ENCODE measurements around the gene ADSS1.
A peak's percentile ranks its signal among the peaks of the same experiment; 100 is the strongest.

Gene ADSS1

GRCh38 chr14:104681689-104682074 lies 42.3 kb upstream of the ADSS1 start:
- Histone ChIP-seq H3K36me3 (ENCODE audit: control insufficient read depth, low read depth, low read length) (no peaks in the 10 kb centered on the region), H3K4me3 (ENCODE audit: low read length) (peak overlapping the region; percentile 55), H3K27me3 (ENCODE audit: control insufficient read depth, insufficient read depth, low read length) (no peaks in the 10 kb centered on the region), H3K27ac (ENCODE audit: low read length) (no peak overlapping the region), H3K4me1 (ENCODE audit: control insufficient read depth, low read depth, low read length) (peaks cover 49% of the 10 kb centered on the region), H3K9ac (ENCODE audit: low read length) (peak overlapping the region; percentile 29), H3K9me3 (ENCODE audit: control insufficient read depth, low read depth, low read length) (no peaks in the 10 kb centered on the region)

- H3K4me1 ChIP-seq (ENCODE audit: control insufficient read depth, low read depth, low read length) = peaks cover 48% of the 10 kb centered on the region
- no peak overlapping the region for H3K9ac ChIP-seq (ENCODE audit: low read length)
- H3K27me3 ChIP-seq (ENCODE audit: control insufficient read depth, insufficient read depth, low read length) = no peaks in the 10 kb centered on the region
- H3K27ac ChIP-seq (ENCODE audit: low read length) = peak overlapping the region; percentile 52
- no peaks in the 10 kb centered on the region for H3K9me3 ChIP-seq (ENCODE audit: control insufficient read depth, low read depth, low read length)
- peak overlapping the region; percentile 55 for H3K4me3 ChIP-seq (ENCODE audit: low read length)
- H3K36me3 ChIP-seq (ENCODE audit: control insufficient read depth, low read depth, low read length) = no peaks in the 10 kb centered on the region
Measured at GRCh38 chr14:104682107-104682593, 41.9 kb upstream of the ADSS1 start.

GRCh38 chr14:104683653-104684448 lies 40.2 kb upstream of the ADSS1 start:
- Histone ChIP-seq H3K27ac (ENCODE audit: low read length) (no peak overlapping the region), H3K9me3 (ENCODE audit: control insufficient read depth, low read depth, low read length) (no peaks in the 10 kb centered on the region), H3K36me3 (ENCODE audit: control insufficient read depth, low read depth, low read length) (no peaks in the 10 kb centered on the region), H3K9ac (ENCODE audit: low read length) (no peak overlapping the region), H3K4me1 (ENCODE audit: control insufficient read depth, low read depth, low read length) (peaks cover 39% of the 10 kb centered on the region), H3K27me3 (ENCODE audit: control insufficient read depth, insufficient read depth, low read length) (no peaks in the 10 kb centered on the region), H3K4me3 (ENCODE audit: low read length) (no peak overlapping the region)

GRCh38 chr14:104684449-104684821 lies 39.6 kb upstream of the ADSS1 start:
- Histone ChIP-seq H3K9ac (ENCODE audit: low read length) (no peak overlapping the region), H3K36me3 (ENCODE audit: control insufficient read depth, low read depth, low read length) (no peaks in the 10 kb centered on the region), H3K27me3 (ENCODE audit: control insufficient read depth, insufficient read depth, low read length) (no peaks in the 10 kb centered on the region), H3K4me1 (ENCODE audit: control insufficient read depth, low read depth, low read length) (peaks cover 39% of the 10 kb centered on the region), H3K9me3 (ENCODE audit: control insufficient read depth, low read depth, low read length) (no peaks in the 10 kb centered on the region), H3K4me3 (ENCODE audit: low read length) (no peak overlapping the region), H3K27ac (ENCODE audit: low read length) (no peak overlapping the region)

- H3K27me3 ChIP-seq (ENCODE audit: control insufficient read depth, insufficient read depth, low read length) = no peaks in the 10 kb centered on the region
- peaks cover 39% of the 10 kb centered on the region for H3K4me1 ChIP-seq (ENCODE audit: control insufficient read depth, low read depth, low read length)
- no peak overlapping the region for H3K9ac ChIP-seq (ENCODE audit: low read length)
- no peaks in the 10 kb centered on the region for H3K9me3 ChIP-seq (ENCODE audit: control insufficient read depth, low read depth, low read length)
- H3K27ac ChIP-seq (ENCODE audit: low read length) = no peak overlapping the region
- no peaks in the 10 kb centered on the region for H3K36me3 ChIP-seq (ENCODE audit: control insufficient read depth, low read depth, low read length)
- no peak overlapping the region for H3K4me3 ChIP-seq (ENCODE audit: low read length)
Measured at GRCh38 chr14:104685216-104685997, 38.6 kb upstream of the ADSS1 start.

- no peaks in the 10 kb centered on the region for H3K27me3 ChIP-seq (ENCODE audit: control insufficient read depth, insufficient read depth, low read length)
- H3K4me3 ChIP-seq (ENCODE audit: low read length) = no peak overlapping the region
- no peaks in the 10 kb centered on the region for H3K36me3 ChIP-seq (ENCODE audit: control insufficient read depth, low read depth, low read length)
- no peak overlapping the region for H3K27ac ChIP-seq (ENCODE audit: low read length)
- no peaks in the 10 kb centered on the region for H3K9me3 ChIP-seq (ENCODE audit: control insufficient read depth, low read depth, low read length)
- peaks cover 35% of the 10 kb centered on the region for H3K4me1 ChIP-seq (ENCODE audit: control insufficient read depth, low read depth, low read length)
- H3K9ac ChIP-seq (ENCODE audit: low read length) = no peak overlapping the region
Measured at GRCh38 chr14:104685998-104686610, 37.9 kb upstream of the ADSS1 start.

- peaks cover 27% of the 10 kb centered on the region for H3K4me1 ChIP-seq (ENCODE audit: control insufficient read depth, low read depth, low read length)
- H3K27ac ChIP-seq (ENCODE audit: low read length) = no peak overlapping the region
- no peaks in the 10 kb centered on the region for H3K27me3 ChIP-seq (ENCODE audit: control insufficient read depth, insufficient read depth, low read length)
- no peaks in the 10 kb centered on the region for H3K9me3 ChIP-seq (ENCODE audit: control insufficient read depth, low read depth, low read length)
- no peak overlapping the region for H3K9ac ChIP-seq (ENCODE audit: low read length)
- no peaks in the 10 kb centered on the region for H3K36me3 ChIP-seq (ENCODE audit: control insufficient read depth, low read depth, low read length)
- no peak overlapping the region for H3K4me3 ChIP-seq (ENCODE audit: low read length)
Measured at GRCh38 chr14:104686624-104687517, 37.2 kb upstream of the ADSS1 start.

GRCh38 chr14:104687601-104688504 lies 36.2 kb upstream of the ADSS1 start:
- Histone ChIP-seq H3K4me3 (ENCODE audit: low read length) (no peak overlapping the region), H3K27ac (ENCODE audit: low read length) (no peak overlapping the region), H3K36me3 (ENCODE audit: control insufficient read depth, low read depth, low read length) (no peaks in the 10 kb centered on the region), H3K9me3 (ENCODE audit: control insufficient read depth, low read depth, low read length) (no peaks in the 10 kb centered on the region), H3K27me3 (ENCODE audit: control insufficient read depth, insufficient read depth, low read length) (no peaks in the 10 kb centered on the region), H3K9ac (ENCODE audit: low read length) (no peak overlapping the region), H3K4me1 (ENCODE audit: control insufficient read depth, low read depth, low read length) (peaks cover 17% of the 10 kb centered on the region)

- H3K9me3 ChIP-seq (ENCODE audit: control insufficient read depth, low read depth, low read length) = no peaks in the 10 kb centered on the region
- no peak overlapping the region for H3K27ac ChIP-seq (ENCODE audit: low read length)
- peak overlapping the region; percentile 32 for H3K9ac ChIP-seq (ENCODE audit: low read length)
- H3K4me3 ChIP-seq (ENCODE audit: low read length) = peak overlapping the region; percentile 45
- no peaks in the 10 kb centered on the region for H3K36me3 ChIP-seq (ENCODE audit: control insufficient read depth, low read depth, low read length)
- no peaks in the 10 kb centered on the region for H3K27me3 ChIP-seq (ENCODE audit: control insufficient read depth, insufficient read depth, low read length)
- peaks cover 10% of the 10 kb centered on the region for H3K4me1 ChIP-seq (ENCODE audit: control insufficient read depth, low read depth, low read length)
Measured at GRCh38 chr14:104688505-104689108, 35.4 kb upstream of the ADSS1 start.
